HFF-Myc (cell line): ENCODE measurements around the gene PREX1.

ENCODE experiments used
- DNase-seq: peaks from one replicate; pipeline ENCODE4 v3.0.0-alpha.2; 2011; ENCODE audit warnings: low read depth; ENCODE audit errors: extremely low read depth
- H3K4me3 ChIP-seq: replicated peaks from 2 replicates; pipeline ENCODE4 v1.5.1; 2011; ENCODE audit warnings: low read depth, mild to moderate bottlenecking, control low read depth, low read length
- TF ChIP-seq, protein P1 (sequence below): IDR thresholded peaks from 2 replicates; pipeline ENCODE4 v1.5.1; 2012; ENCODE audit warnings: mild to moderate bottlenecking, low read depth, low read length, control low read depth; ENCODE audit errors: missing control alignments

The PREX1 gene

DNA sequence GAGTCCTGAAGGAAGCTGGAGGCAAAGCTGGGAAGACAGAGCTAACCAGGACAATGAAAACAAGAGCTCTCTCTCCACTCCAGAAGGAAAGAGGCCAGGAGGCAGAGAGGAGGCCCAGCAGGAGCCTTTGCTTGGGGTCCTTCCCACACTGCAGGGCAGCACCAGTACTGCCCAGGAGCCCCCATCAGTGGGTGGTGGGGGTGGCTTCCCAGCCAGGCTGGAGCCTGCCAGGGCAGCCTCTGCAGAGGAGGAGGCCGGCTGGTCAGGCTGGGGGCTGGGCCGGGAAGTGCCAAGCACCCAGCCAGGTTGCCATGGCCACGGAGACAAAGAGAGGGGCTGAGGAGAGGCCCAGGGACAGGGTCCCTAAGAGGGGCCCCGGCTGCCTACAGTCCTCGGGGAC is 33.4 kb downstream of the PREX1 start:
- H3K4me3 ChIP-seq, result no peak overlapping the region
- TF ChIP-seq, protein P1, sequence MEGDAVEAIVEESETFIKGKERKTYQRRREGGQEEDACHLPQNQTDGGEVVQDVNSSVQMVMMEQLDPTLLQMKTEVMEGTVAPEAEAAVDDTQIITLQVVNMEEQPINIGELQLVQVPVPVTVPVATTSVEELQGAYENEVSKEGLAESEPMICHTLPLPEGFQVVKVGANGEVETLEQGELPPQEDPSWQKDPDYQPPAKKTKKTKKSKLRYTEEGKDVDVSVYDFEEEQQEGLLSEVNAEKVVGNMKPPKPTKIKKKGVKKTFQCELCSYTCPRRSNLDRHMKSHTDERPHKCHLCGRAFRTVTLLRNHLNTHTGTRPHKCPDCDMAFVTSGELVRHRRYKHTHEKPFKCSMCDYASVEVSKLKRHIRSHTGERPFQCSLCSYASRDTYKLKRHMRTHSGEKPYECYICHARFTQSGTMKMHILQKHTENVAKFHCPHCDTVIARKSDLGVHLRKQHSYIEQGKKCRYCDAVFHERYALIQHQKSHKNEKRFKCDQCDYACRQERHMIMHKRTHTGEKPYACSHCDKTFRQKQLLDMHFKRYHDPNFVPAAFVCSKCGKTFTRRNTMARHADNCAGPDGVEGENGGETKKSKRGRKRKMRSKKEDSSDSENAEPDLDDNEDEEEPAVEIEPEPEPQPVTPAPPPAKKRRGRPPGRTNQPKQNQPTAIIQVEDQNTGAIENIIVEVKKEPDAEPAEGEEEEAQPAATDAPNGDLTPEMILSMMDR, result no peak
- no peak for DNase-seq

DNA sequence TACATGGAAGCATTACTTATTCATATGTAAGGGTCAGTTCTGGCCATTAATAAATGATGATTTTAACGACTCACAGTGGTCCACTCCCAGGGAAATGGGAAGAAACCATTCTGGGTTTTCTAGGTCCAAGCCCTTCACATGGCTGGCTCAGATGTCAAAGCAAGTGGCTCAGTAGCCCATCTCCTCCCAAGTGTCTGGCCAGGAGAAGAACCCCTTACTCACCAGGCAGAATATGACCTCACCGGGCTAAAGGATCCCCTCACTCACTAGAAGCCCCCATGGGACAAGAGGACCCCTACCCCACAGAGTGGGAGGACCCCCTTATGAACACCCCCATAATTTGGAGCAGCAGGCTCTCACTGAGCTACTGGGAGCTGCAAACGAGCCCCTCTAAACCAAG is 34.0 kb downstream of the PREX1 start:
- no peak for DNase-seq
- TF ChIP-seq, protein P1, result no peak
- H3K4me3 ChIP-seq, result no peak overlapping the region

DNA sequence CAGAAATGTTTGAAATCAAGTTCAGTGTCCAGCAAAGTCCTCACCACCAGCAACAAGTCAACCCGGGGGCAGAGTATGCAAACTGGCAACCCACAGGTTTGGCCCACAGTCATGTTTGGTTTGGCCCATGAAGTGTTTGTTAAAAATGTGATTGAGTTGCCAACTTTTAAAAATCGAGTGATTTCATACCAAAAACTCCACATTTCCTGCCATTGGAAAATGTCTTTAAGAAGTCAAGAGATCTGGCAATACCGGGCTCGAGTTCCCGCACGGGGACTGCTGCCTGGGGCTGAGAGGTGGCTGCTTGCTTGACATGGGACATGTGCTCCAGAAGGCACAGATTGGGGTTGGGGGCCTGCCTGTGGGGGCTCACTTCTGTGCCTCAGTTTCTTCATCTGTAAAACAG is 36.1 kb downstream of the PREX1 start:
- TF ChIP-seq, protein P1, result no peak
- no peak for DNase-seq
- no peak overlapping the region for H3K4me3 ChIP-seq

DNA sequence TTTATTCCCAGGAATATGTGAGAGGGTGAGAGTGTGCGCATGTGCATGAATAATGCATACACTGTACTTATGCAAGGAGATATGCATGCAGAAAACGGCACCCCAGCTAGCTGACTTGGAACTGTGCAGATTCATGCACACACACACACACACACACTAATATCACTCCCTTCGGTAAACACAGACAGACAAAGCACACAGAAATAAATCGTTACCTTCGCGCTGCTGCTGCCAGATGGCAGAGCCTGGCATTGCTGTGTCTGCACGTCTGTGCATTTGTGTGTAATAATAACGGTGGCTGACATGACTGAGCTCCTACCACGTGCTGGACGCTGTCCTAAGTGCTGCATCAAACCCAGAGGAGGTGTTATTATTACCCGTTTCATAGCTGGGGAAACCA is 36.8 kb downstream of the PREX1 start:
- no peak overlapping the region for H3K4me3 ChIP-seq
- DNase-seq, result no peak
- TF ChIP-seq, protein P1, result no peak

DNA sequence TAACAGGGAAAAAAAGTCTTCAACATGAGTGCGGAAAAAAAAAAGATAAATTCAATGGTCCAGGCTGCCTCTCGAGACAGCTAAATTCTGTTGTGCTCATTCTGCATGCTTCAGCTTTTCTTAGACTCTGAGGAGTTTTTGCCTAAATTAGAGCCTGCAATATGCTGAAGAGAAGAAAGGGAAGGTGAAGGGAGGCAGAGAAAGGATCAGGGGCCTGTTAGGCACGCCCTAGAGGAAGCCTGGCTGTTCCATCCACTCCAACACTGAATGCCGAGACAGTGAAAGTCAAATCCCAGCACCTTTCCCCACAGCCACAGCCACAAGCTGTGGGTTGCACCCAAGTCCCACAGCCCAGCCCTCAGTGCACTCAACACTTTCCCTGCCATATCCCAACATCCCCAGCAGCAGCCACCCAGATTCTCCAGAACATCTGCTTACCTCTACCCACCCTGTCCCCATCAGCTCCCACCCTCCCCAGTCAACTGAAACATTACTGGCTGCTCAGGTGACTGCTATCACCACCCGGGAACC is 37.3 kb downstream of the PREX1 start:
- H3K4me3 ChIP-seq, result no peak overlapping the region
- TF ChIP-seq, protein P1, result no peak
- no peak for DNase-seq

DNA sequence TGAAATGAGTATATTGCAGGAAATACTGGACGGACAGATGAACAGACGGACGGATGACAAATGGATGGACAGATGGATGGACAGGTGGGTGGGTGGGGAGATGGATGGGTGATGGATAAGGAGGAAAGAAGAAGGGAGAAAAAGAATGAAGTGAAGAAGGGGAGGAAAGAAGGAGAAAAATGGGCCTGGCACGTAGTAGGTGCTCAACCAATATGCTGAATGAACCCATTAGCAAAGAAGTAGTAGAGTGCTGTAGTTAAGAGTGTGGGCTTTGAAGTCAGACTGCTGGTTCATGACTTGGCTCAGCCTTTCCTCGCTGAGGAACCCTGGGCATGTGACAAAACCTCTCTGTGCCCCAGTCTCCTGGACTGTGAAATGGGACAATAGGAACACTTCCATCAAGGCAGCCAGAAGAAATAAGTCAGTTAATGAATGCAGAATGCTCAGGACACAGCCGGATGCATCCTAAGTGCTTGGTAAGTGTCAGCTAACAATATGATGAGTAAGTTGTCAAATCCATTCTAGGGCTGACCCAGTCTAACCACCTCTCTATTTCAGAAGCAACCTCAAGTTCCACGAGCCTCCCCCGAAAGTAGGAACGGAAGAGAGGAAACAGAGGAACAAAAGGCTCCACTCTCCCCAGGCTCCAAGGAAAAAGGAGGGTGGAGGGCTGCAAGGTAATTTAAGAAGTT is 37.9 kb downstream of the PREX1 start:
- no peak for DNase-seq
- TF ChIP-seq, protein P1, result no peak
- H3K4me3 ChIP-seq, result no peak overlapping the region
